ENCODE data around the gene XPNPEP1.

XPNPEP1 gene

GRCh38 chr10:109861081-109861480, 62.2 kb downstream of the XPNPEP1 start:
- no peak for DNase-seq

GRCh38 chr10:109859221-109859620, 64.1 kb downstream of the XPNPEP1 start:
- no peak for DNase-seq

GRCh38 chr10:109855746-109856145, 67.6 kb downstream of the XPNPEP1 start:
- DNase-seq: no peak

GRCh38 chr10:109853921-109854320, 69.4 kb downstream of the XPNPEP1 start:
- DNase-seq: no peak

GRCh38 chr10:109852475-109853037, 70.8 kb downstream of the XPNPEP1 start:
- DNase-seq: peak; percentile 55

- no peak for DNase-seq
Measured at GRCh38 chr10:109851616-109852474, 71.5 kb downstream of the XPNPEP1 start.

GRCh38 chr10:109846832-109847231, 76.5 kb downstream of the XPNPEP1 start:
- DNase-seq: no peak

- DNase-seq: no peak
Measured at GRCh38 chr10:109845308-109845707, 78.0 kb downstream of the XPNPEP1 start.

GRCh38 chr10:109838592-109839244, 84.6 kb downstream of the XPNPEP1 start:
- DNase-seq: no peak

- DNase-seq: no peak
Measured at GRCh38 chr10:109837384-109837783, 85.9 kb downstream of the XPNPEP1 start.

GRCh38 chr10:109835257-109835656, 88.1 kb downstream of the XPNPEP1 start:
- DNase-seq: no peak

- no peak for DNase-seq
Measured at GRCh38 chr10:109831846-109832245, 91.5 kb downstream of the XPNPEP1 start.

GRCh38 chr10:109824206-109824605, 99.1 kb downstream of the XPNPEP1 start:
- no peak for DNase-seq

GRCh38 chr10:109823196-109823595, 100.1 kb downstream of the XPNPEP1 start:
- no peak for DNase-seq

- no peak for DNase-seq
Measured at GRCh38 chr10:109821672-109822071, 101.6 kb downstream of the XPNPEP1 start.

GRCh38 chr10:109820620-109821405, 102.5 kb downstream of the XPNPEP1 start:
- no peak for DNase-seq

- no peak for DNase-seq
Measured at GRCh38 chr10:109819807-109820206, 103.5 kb downstream of the XPNPEP1 start.
